Mucosa of descending colon (tissue), 3 donors: ENCODE data around the gene OGA. TPM values are rescaled to one million over a fixed set of nuclear protein-coding genes. Genes with fewer than 3 reads are reported as not detected.

Source experiments
- ATAC-seq: fragments of 200-7000 bp; cut with Tn5 transposase; one replicate; pipeline ENCODE4 v1.9.1; 2020; ENCODE audit warnings: mild to moderate bottlenecking, moderate library complexity
- DNase-seq, 3 donors: peaks; one replicate each; pipeline ENCODE4 v3.0.0-alpha.2; 2020
- H3K36me3 ChIP-seq: fragments of 200-600 bp; one replicate; pipeline ENCODE4 v1.8.0; 2021; ENCODE audit warnings: low read depth, mild to moderate bottlenecking
- H3K4me1 ChIP-seq: fragments of 200-600 bp; one replicate; pipeline ENCODE4 v1.8.0; 2021; ENCODE audit warnings: low read depth, mild to moderate bottlenecking
- H3K4me3 ChIP-seq: fragments of 200-600 bp; one replicate; pipeline ENCODE4 v1.8.0; 2021; ENCODE audit warnings: mild to moderate bottlenecking
- H3K9me3 ChIP-seq: fragments of 200-600 bp; one replicate; pipeline ENCODE4 v1.8.0; 2021; ENCODE audit warnings: mild to moderate bottlenecking
- intact Hi-C, 2 donors: fragments of 100-400 bp; cut with DNase I in 1 of 2; cut with micrococcal nuclease in 1 of 2; formaldehyde crosslinking; loops; one replicate each; pipeline versions ENCODE4 v1.11.0 to v1.11.1; 2022; cut with DNase I, micrococcal nuclease
- total RNA-seq, 3 donors: library from RNA; stranded (reverse); fragmentation: NEBNext Ultra II Directional in 2 of 3; extraction: Animal tissue kit (Norgen Biotek cat#: 25700) in 2 of 3; gene quantifications; one replicate each; pipeline versions ENCODE4 v1.2.1 to v1.2.4, GENCODE V29; 2021 to 2023
- TF ChIP-seq, protein P1 (sequence below): fragments of 200-600 bp; IDR thresholded peaks from one replicate; pipeline ENCODE4 v1.8.0; 2022; ENCODE audit warnings: antibody characterized with exemption, mild to moderate bottlenecking
- donor health status: DM: no; HTN: no; CAD: no; lungs with moderate emphysema.
- donor health status: DM: no; HTN: no; CAD: no.
- donor health status: DM: no; HTN: yes; CAD: no.

Gene OGA
- total RNA-seq, 3 donors from 2014 or later, result 80.8 to 112 (median 110) TPM

DNA sequence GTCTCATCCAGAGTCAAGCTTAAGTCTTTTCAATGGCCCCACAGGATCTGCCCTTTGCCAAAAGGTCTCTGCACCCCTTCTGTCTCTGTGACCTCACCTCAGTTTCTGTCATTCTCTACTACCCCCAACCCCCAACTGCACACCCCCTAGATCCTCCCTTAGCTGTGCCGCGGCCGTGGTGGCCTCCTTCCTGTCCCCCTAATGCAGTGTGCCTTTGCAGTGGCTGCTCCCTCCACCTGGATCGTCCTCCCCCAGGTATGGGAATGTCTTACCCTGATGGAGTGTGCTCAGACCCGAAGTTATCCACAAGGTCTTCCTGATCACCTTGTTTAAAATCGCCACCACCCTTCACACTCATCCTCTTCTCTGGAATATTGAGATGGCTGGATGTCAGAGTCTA lies 51.9 kb downstream of the OGA start:
- Histone ChIP-seq H3K4me1 (no peaks in the 10 kb centered on the region), H3K9me3 (no peaks in the 10 kb centered on the region), H3K4me3 (no peak overlapping the region), H3K36me3 (no peaks in the 10 kb centered on the region)
- DNase-seq (no peak), ATAC-seq (no peak)
- TF ChIP-seq, protein P1, sequence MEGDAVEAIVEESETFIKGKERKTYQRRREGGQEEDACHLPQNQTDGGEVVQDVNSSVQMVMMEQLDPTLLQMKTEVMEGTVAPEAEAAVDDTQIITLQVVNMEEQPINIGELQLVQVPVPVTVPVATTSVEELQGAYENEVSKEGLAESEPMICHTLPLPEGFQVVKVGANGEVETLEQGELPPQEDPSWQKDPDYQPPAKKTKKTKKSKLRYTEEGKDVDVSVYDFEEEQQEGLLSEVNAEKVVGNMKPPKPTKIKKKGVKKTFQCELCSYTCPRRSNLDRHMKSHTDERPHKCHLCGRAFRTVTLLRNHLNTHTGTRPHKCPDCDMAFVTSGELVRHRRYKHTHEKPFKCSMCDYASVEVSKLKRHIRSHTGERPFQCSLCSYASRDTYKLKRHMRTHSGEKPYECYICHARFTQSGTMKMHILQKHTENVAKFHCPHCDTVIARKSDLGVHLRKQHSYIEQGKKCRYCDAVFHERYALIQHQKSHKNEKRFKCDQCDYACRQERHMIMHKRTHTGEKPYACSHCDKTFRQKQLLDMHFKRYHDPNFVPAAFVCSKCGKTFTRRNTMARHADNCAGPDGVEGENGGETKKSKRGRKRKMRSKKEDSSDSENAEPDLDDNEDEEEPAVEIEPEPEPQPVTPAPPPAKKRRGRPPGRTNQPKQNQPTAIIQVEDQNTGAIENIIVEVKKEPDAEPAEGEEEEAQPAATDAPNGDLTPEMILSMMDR, result no peak
- intact Hi-C loops, result no loop called here

GRCh38 chr10:101763141-101763846 lies 55.0 kb downstream of the OGA start:
- Histone ChIP-seq H3K9me3 (no peaks in the 10 kb centered on the region), H3K4me3 (no peak overlapping the region), H3K4me1 (no peaks in the 10 kb centered on the region), H3K36me3 (no peaks in the 10 kb centered on the region)
- no peak for ATAC-seq
- no peak for DNase-seq
- TF ChIP-seq, protein P1, result no peak
- intact Hi-C loops, result no loop called here

GRCh38 chr10:101762736-101763135 lies 55.5 kb downstream of the OGA start:
- intact Hi-C loops, result no loop called here
- Histone ChIP-seq H3K36me3 (no peaks in the 10 kb centered on the region), H3K9me3 (no peaks in the 10 kb centered on the region), H3K4me3 (no peak overlapping the region), H3K4me1 (no peaks in the 10 kb centered on the region)
- TF ChIP-seq, protein P1, result no peak
- DNase-seq, result no peak
- ATAC-seq, result no peak

- no peak for ATAC-seq
Measured at GRCh38 chr10:101761226-101761625, 57.0 kb downstream of the OGA start.

DNA sequence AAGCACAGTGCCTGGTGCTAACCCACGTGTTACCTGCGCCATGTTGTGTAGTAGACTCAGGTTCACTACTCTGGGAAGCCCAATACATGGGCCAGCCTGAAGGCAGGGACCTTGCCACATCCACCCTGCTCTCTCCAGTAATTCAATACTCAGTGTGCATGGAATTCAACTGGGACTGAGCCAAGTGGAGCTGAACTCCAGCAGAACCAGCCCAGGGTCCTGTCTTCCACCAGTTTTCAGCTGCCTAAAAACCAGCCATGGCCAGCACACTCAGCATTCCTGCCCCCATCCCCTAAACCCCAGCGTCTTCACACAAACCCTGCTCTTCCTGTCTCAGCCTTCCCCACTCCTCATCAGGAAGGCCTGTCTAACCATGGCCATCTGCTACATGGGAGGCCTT lies 57.7 kb downstream of the OGA start:
- Histone ChIP-seq H3K9me3 (no peaks in the 10 kb centered on the region), H3K4me3 (no peak overlapping the region), H3K4me1 (no peaks in the 10 kb centered on the region), H3K36me3 (no peaks in the 10 kb centered on the region)
- TF ChIP-seq, protein P1, result no peak
- intact Hi-C loops, result no loop called here
- ATAC-seq (no peak), DNase-seq (no peak)

More at GRCh38 chr10:101761226-101761625, 57.0 kb downstream of the OGA start:
- Histone ChIP-seq H3K4me1 (no peaks in the 10 kb centered on the region), H3K36me3 (no peaks in the 10 kb centered on the region), H3K4me3 (no peak overlapping the region), H3K9me3 (no peaks in the 10 kb centered on the region)
- no peak for DNase-seq
- intact Hi-C loops, result no loop called here
- TF ChIP-seq, protein P1, result no peak
